GM19025 (cell line): ENCODE measurements around the gene RAB23.

Experiments
- ATAC-seq: cut with Tn5 transposase; IDR thresholded peaks from one replicate; pipeline ENCODE4 v1.9.1; 2021; ENCODE audit warnings: mild to moderate bottlenecking, low read depth, moderate library complexity; ENCODE audit not compliant: unreplicated experiment

RAB23 gene

GRCh38 chr6:57141451-57142177 lies 80.5 kb downstream of the RAB23 start:
- no peak for ATAC-seq

DNA sequence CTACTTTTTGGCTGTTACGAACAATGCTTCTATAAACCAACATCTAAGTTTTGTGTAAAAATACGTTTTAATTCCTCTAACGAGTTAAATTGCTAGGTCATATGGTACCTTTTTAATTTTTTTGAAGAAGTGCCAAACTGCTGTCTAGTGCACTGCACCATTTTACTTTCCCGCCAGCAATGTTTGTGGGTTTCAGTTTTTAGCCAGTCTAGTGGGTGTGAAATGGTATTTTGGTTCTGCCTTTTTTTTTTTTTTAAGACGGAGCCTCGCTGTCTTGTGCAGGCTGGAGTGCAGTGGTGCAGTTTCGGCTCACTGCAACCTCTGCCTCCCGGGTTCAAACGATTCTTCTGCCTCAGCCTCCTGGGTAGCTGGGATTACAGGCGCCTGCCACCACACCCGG lies 84.1 kb downstream of the RAB23 start:
- ATAC-seq, result no peak

- ATAC-seq, result no peak
These were observed 84.8 kb downstream of the RAB23 start for GRCh38 chr6:57137350-57137749.
